Astrocyte (in vitro differentiated cells and primary cell): ENCODE data around the gene ZC3H18. TPM values are rescaled to one million over a fixed set of nuclear protein-coding genes. Genes with fewer than 3 reads are reported as not detected.

Source experiments
- DNase-seq: peaks from one replicate; pipeline ENCODE4 v3.0.0-alpha.2; 2010; ENCODE audit warnings: low read depth
- FAIRE-seq: peaks from 2 replicates; lab custom pipeline; 2011; peaks lifted over from hg19 to GRCh38; lab: Jason Lieb, UNC
- H2AFZ ChIP-seq: 2 replicates; pipeline ENCODE4 v1.6.0; 2012; ENCODE audit warnings: low read depth, low read length, inconsistent platforms
- H3K27ac ChIP-seq: 2 replicates; pipeline ENCODE4 v1.5.1; 2011; ENCODE audit warnings: low read depth, low read length, inconsistent platforms
- H3K27me3 ChIP-seq: 2 replicates; pipeline ENCODE4 v1.6.0; 2011; ENCODE audit warnings: low read length, inconsistent platforms; ENCODE audit not compliant: insufficient read depth
- H3K36me3 ChIP-seq: 2 replicates; pipeline ENCODE4 v1.5.1; 2011; ENCODE audit warnings: low read length, inconsistent platforms; ENCODE audit not compliant: insufficient read depth
- H3K4me1 ChIP-seq: 2 replicates; pipeline ENCODE4 v1.5.1; 2011; ENCODE audit warnings: low read length, inconsistent platforms; ENCODE audit not compliant: insufficient read depth
- H3K4me2 ChIP-seq: 2 replicates; pipeline ENCODE4 v1.6.0; 2012; ENCODE audit warnings: low read length, inconsistent platforms
- H3K4me3 ChIP-seq: 2 replicates; pipeline ENCODE4 v1.5.1; 2011; ENCODE audit warnings: low read depth, mild to moderate bottlenecking, low read length, inconsistent platforms; ENCODE audit not compliant: insufficient read depth
- H3K79me2 ChIP-seq: 2 replicates; pipeline ENCODE4 v1.6.0; 2012; ENCODE audit warnings: mild to moderate bottlenecking, low read length, inconsistent platforms; ENCODE audit not compliant: insufficient read depth
- H3K9ac ChIP-seq: 2 replicates; pipeline ENCODE4 v1.6.0; 2012; ENCODE audit warnings: mild to moderate bottlenecking, low read length, inconsistent platforms
- H3K9me3 ChIP-seq: 2 replicates; pipeline ENCODE4 v1.5.1; 2012; ENCODE audit warnings: low read depth, mild to moderate bottlenecking, low read length, inconsistent platforms; ENCODE audit not compliant: insufficient read depth
- H4K20me1 ChIP-seq: 2 replicates; pipeline ENCODE4 v1.6.0; 2012; ENCODE audit warnings: low read length, inconsistent platforms; ENCODE audit not compliant: insufficient read depth
- H3K27ac Mint-ChIP-seq: one replicate; pipeline ENCODE4 v1.8.0; 2021; ENCODE audit warnings: mild to moderate bottlenecking, mixed read lengths; ENCODE audit not compliant: unreplicated experiment
- H3K27me3 Mint-ChIP-seq: one replicate; pipeline ENCODE4 v1.8.0; 2021; ENCODE audit warnings: low read depth, mixed read lengths; ENCODE audit not compliant: unreplicated experiment
- H3K36me3 Mint-ChIP-seq: one replicate; pipeline ENCODE4 v1.8.0; 2021; ENCODE audit warnings: low read depth, mixed read lengths; ENCODE audit not compliant: unreplicated experiment
- H3K4me1 Mint-ChIP-seq: one replicate; pipeline ENCODE4 v1.8.0; 2021; ENCODE audit warnings: low read depth, mixed read lengths; ENCODE audit not compliant: unreplicated experiment
- H3K4me3 Mint-ChIP-seq: one replicate; pipeline ENCODE4 v1.8.0; 2021; ENCODE audit warnings: mild to moderate bottlenecking, moderate library complexity, mixed read lengths; ENCODE audit not compliant: unreplicated experiment
- H3K9me3 Mint-ChIP-seq: one replicate; pipeline ENCODE4 v1.8.0; 2021; ENCODE audit warnings: mild to moderate bottlenecking, mixed read lengths; ENCODE audit not compliant: unreplicated experiment
- CTCF ChIP-seq: IDR thresholded peaks from 2 replicates; pipeline ENCODE4 v1.5.1; 2011; ENCODE audit warnings: low read depth, mild to moderate bottlenecking, inconsistent platforms, low read length, moderate library complexity; ENCODE audit not compliant: insufficient read depth
- EZH2 ChIP-seq: IDR thresholded peaks from 2 replicates; pipeline ENCODE4 v1.6.1; 2012; ENCODE audit warnings: mild to moderate bottlenecking, low read length, inconsistent platforms; ENCODE audit not compliant: insufficient read depth
- total RNA-seq: library from RNA; stranded (reverse); gene quantifications from 2 replicates; pipeline ENCODE4 v1.2.1, GENCODE V29; 2021

The ZC3H18 gene
- total RNA-seq, 1 donor from 2014 or later: 32.8 TPM

GRCh38 chr16:88655053-88655732, 85.0 kb downstream of the ZC3H18 start:
- no peaks in the 10 kb centered on the region for H3K9me3 ChIP-seq
- H3K4me2 ChIP-seq: no peak overlapping the region
- peaks cover 6% of the 10 kb centered on the region for H3K4me1 ChIP-seq
- Mint-ChIP-seq H3K27me3 (no peaks in the 10 kb centered on the region), H3K27ac (no peak overlapping the region), H3K36me3 (no peaks in the 10 kb centered on the region), H3K4me3 (no peak overlapping the region), H3K4me1 (no peaks in the 10 kb centered on the region), H3K9me3 (no peaks in the 10 kb centered on the region)
- TF ChIP-seq CTCF (no peak), EZH2 (no peak)
- H3K79me2 ChIP-seq: peaks cover 14% of the 10 kb centered on the region
- H3K27ac ChIP-seq: no peak overlapping the region
- no peaks in the 10 kb centered on the region for H3K27me3 ChIP-seq
- H3K9ac ChIP-seq: no peak overlapping the region
- no peaks in the 10 kb centered on the region for H3K36me3 ChIP-seq
- no peak for DNase-seq
- no peak overlapping the region for H3K4me3 ChIP-seq
- peaks cover 44% of the 10 kb centered on the region for H4K20me1 ChIP-seq
- FAIRE-seq: no peak
- no peak overlapping the region for H2AFZ ChIP-seq

GRCh38 chr16:88655733-88656281, 85.6 kb downstream of the ZC3H18 start:
- no peak overlapping the region for H3K4me2 ChIP-seq
- Mint-ChIP-seq H3K9me3 (no peaks in the 10 kb centered on the region), H3K4me3 (no peak overlapping the region), H3K4me1 (no peaks in the 10 kb centered on the region), H3K27ac (no peak overlapping the region), H3K27me3 (no peaks in the 10 kb centered on the region), H3K36me3 (no peaks in the 10 kb centered on the region)
- H3K36me3 ChIP-seq: no peaks in the 10 kb centered on the region
- H2AFZ ChIP-seq: no peak overlapping the region
- H3K79me2 ChIP-seq: peaks cover 15% of the 10 kb centered on the region
- DNase-seq: no peak
- TF ChIP-seq CTCF: no peak
- TF ChIP-seq EZH2: no peak
- no peak overlapping the region for H3K4me3 ChIP-seq
- no peaks in the 10 kb centered on the region for H3K27me3 ChIP-seq
- peaks cover 43% of the 10 kb centered on the region for H4K20me1 ChIP-seq
- H3K9me3 ChIP-seq: no peaks in the 10 kb centered on the region
- H3K27ac ChIP-seq: no peak overlapping the region
- peaks cover 6% of the 10 kb centered on the region for H3K4me1 ChIP-seq
- no peak overlapping the region for H3K9ac ChIP-seq
- no peak for FAIRE-seq
